H4 (cell line): ENCODE measurements around the gene KRTAP1-1. TPM values are rescaled to one million over a fixed set of nuclear protein-coding genes. Genes with fewer than 3 reads are reported as not detected.
"Not testable (repeated sequence)": the region's sequence is repeated elsewhere in the genome, so short reads cannot be mapped to it uniquely, and the experiment has no call there.

ENCODE experiments used
- DNase-seq: peaks from one replicate; pipeline ENCODE4 v3.0.0-alpha.2; 2015; ENCODE audit warnings: low spot score
- total RNA-seq: library from RNA; depleted of rRNA; stranded (reverse); fragments of >200 nt; shearing (Covaris generic); gene quantifications from 2 replicates; pipeline ENCODE4 v1.2.3, GENCODE V29; 2014; rRNA removed

The KRTAP1-1 gene
- total RNA-seq, 1 experiment from 2014 or later = not detected

DNA sequence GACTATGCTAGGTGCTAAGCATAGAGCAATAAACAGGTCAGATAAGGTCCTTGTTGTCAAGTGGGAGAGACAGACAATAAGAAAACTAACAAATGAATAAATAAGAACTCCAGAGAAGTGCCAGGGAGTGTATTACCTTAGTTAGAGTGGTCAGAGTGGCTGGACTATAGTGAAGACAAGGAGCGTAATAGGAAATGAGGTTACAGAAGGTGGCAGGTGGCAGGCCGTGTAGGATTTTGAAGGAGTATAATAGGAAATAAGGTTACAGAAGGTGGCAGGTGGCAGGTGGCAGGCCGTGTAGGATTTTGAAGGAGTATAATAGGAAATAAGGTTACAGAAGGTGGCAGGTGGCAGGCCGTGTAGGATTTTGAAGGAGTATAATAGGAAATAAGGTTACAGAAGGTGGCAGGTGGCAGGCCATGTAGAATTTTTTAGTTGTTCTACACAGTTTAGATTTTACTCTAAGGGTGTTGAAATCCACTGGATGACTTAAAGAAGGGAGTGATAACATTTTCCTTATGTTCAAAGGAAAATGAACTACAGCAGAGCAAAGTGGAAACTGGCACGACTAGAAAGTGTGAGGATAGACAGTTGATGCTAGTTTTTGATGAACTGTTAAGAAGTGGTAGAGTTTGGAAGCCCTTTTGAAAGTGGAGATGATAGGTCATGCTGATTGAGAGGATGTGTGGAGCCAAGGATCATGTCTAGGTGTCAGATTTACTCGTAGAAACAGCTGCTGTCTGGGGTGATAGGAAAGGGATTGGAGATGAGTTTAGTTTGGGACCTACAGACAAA, 28.7 kb downstream of the KRTAP1-1 start:
- no peak for DNase-seq

DNA sequence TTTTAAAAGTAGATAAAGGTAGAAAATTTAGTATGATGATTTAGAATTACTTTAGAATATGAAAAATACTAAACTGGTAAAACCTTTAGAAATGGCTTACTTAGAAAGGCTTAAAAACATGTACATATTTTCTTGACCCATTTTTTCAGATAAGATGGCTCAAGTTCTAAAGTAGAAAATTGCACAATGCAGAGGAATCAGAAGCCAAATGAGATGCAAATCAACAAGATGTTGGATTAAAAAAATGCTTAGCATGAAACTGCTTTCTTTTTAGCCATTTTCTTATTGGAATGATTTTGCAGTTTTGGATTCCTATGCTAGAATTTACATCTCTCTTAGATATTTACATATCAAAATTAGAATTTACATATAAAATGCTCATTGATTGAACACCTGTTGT, 30.8 kb downstream of the KRTAP1-1 start:
- DNase-seq = no peak

DNA sequence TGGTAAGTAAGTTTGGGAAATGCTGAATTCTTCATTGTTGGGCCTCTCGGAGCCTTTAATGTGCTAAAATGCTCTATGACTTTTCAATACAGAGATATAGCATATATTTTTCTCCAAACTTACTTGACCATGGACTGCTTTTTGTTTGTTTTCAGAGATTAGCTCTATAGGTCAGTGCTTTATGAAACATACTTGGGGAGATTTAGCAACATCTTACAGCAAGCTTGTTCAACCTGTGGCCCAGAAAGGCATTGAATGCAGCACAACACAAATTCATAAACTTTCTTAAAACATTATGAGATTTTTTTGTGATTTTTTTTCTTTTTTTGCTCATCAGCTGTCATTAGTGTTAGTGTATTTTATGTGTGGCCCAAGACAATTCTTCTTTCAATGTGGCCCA, 31.3 kb downstream of the KRTAP1-1 start:
- DNase-seq = no peak

DNA sequence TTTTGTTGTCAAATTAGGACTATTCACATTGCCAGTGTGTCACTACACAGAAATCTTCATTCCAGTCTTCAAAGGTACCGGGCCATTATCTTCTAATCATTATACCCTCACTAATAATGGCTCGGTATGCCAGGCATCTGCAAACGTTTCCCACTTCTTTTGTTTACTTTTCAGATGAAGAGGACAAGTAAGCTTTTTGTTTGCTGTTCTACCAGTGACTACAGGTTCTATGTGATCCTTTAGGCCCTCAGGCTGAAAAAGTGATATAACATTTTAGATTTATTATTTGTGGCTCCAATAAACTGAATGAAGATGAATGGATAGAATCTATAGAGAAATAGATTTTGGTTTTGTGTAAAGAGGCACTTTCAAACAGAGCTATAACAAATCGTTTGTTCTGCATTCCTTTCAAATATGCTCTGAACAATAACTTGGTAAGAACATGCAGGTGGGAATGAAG, 31.9 kb downstream of the KRTAP1-1 start:
- DNase-seq = no peak

DNA sequence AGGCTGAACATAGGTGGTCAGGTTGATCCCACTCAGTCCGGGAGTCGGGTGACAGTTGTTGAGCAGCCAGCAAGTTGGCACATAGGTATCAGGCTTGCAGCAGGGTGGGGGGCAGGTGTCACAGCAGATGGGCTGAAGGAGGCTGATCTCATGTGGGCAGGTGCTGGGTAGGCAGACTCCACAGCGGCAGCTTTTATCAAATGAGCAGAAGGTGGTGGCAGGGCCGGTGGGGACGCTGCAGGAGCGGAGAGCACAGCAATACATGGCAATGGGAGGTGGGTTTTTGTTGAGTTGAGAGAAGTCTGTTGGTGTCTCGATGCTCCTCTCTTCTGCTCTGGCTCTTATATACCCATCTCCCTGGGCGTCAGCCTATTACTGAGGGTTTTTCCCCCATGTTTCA, 32.4 kb downstream of the KRTAP1-1 start, which contains the start of gene KRTAP3-1:
KRTAP3-1 (minus strand) TSS at position 318 of the 400 bp plus-strand sequence; CDS start at position 264, 54 bp downstream.
- DNase-seq = no peak

DNA sequence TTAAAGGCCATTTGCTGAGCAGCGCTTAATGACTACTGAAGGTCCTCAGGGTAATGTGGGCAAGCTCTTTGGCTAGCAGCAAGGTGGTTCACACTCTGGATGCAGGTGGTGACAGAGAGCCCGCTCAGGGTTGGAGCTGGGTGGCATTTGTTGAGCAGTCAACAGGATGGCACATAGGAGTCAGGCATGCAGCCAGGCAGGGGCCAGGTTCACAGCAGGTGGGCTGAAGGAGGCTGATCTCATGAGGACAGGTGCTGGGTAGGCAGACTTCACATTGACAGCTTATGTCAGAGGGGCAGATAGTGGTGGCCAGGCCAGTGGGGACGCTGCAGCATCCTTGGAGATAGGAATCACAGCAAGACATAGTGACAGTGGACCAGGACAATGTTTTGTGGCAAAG, 36.9 kb downstream of the KRTAP1-1 start:
- DNase-seq = no peak

DNA sequence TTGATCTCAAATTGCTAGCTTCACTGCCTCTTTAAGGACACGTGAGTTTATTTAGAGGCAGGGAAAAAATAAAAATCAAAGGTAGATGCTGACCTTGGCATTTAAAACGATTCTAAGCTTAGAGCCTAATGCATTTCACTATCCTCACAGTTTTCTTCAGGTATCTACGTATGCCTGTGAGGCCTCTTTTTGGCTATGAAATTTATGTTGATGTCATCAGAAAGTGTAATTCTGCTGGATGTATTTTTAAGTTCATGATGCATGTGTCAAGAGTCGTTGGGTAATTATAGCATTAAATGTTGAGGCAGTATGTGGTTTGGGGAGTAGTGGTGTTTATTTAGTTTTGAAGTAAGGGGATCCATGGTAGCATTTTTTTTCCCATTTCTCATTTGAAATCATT, 37.3 kb downstream of the KRTAP1-1 start:
- DNase-seq = no peak

DNA sequence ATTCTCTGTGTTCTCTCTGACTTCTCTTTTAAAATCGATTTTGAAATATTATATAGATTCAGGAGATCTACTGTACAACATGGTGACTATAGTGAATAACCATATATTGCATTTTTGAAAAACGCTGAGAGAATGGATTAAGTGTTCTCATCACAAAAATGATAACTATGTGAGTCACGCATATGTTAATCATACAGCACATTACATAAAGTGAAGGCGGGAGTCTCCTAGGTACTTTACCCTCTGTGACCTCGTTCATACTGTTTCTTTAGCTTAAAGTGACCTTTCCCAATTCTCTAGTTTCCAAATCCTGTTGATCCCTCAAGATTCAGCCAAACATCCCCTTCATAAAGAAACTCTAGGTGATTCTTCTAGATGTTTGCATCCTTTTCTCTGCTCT, 38.4 kb downstream of the KRTAP1-1 start:
- no peak for DNase-seq

DNA sequence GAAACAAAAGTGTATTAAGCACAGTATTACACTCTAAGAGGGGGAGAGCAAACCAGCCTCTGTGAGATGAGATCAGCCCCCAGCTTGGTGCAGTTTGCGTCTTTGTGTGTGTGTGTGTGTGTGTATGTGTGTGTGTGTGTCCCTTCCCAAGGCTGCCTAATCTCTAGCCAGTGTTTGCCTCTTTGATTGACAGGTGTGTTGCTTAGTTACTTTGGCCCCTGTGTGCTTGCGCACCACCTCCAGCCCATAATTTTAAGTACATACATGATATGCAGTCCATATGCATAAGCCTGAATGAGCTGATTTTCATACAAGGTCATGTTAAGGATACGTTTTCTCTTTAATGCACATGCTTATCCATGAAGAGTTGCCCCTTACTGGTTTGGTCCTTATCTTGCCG, 39.5 kb downstream of the KRTAP1-1 start:
- no peak for DNase-seq

DNA sequence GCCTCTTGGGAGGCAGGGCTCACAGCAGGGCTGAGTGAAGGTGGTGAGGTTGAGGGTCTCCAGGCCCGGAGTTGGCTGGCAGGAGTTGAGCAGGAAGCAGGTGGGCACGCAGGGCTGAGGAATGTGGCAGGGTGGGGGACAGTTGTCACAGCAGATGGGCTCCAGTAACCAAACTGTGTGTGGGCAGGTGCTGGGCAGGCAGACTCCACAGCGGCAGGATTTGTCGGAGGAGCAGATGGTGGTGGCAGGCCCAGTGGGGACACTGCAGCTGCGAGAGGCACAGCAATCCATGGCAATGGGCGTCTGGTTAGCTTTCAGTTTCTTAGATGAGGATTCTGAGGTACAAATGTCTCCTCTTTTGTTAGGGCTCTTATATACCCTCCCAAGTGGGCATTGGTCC, 41.7 kb downstream of the KRTAP1-1 start, which contains the start of gene KRTAP3-2:
KRTAP3-2 (minus strand) TSS at position 344 of the 400 bp plus-strand sequence; CDS start at position 291, 53 bp downstream.
- DNase-seq = not testable (repeated sequence)

DNA sequence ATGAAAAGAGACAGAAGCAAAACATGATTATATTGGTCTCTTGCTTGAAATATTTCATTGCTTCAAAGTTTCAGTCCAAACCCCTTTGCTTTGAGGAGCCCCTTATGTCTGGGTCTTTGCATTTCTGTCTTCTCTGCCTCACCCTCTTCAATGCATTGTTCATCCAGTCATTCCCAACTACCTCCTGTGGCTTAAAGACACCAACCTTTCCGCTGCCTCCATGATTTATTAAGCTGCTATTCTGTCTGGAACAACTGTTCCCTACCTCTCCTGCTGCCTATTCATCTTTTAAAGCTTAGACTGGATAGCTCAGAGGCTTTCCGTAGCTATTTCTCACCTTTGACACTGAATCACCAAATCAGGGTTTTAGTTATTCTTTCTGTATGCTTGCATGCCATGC, 43.9 kb downstream of the KRTAP1-1 start:
- DNase-seq = no peak

DNA sequence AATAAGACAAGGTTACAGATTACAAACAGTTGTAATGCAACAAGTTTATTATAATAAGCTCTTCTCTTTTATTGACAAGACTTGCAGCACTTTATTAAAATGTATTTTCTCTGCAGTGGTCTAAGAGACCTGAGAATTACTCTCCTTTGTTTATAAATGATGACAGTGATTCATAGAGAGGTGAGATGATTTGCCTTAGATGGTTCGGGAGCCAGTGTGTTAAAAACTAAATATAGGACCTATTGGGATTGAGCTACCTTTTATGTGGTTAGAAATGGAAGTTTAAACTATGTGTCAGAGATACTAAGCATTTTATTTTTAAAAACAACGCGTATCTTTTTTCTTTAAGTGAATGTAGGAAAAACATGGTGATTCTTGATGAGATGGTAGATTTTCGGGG, 44.4 kb downstream of the KRTAP1-1 start:
- DNase-seq = no peak

DNA sequence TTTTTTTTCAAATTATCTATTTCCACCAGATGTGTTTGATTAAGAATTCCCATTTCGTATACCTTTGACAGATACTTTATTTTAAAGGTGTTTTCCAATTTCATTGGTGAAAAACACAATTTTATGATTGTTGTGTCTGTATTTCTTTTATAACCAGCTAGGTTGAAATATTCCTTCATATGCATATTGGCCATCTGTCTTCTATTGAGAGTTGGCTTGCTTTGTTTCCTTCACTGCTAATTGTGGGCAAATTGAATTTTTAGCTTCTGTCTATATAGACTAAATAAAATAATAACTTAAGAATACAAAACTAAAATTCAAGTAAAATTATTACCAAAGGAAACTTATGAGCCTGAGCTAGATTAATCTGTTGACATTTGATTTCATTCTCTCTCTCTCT, 46.1 kb downstream of the KRTAP1-1 start:
- DNase-seq = no peak

DNA sequence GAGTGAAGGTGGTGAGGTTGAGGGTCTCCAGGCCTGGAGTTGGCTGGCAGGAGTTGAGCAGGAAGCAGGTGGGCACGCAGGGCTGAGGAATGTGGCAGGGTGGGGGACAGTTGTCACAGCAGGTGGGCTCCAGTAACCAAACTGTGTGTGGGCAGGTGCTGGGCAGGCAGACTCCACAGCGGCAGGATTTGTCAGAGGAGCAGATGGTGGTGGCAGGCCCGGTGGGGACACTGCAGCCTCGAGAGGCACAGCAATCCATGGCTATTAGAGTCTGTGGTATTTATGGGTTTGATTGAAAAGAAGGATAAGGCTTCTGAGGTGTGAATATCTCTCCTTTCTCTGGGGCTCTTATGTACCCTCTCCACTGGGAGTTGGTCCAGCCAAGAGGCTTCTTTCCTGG, 47.4 kb downstream of the KRTAP1-1 start, which contains the start of gene KRTAP3-3:
KRTAP3-3 (minus strand) TSS at position 326 of the 400 bp plus-strand sequence; CDS start at position 259, 67 bp downstream.
- DNase-seq = no peak

DNA sequence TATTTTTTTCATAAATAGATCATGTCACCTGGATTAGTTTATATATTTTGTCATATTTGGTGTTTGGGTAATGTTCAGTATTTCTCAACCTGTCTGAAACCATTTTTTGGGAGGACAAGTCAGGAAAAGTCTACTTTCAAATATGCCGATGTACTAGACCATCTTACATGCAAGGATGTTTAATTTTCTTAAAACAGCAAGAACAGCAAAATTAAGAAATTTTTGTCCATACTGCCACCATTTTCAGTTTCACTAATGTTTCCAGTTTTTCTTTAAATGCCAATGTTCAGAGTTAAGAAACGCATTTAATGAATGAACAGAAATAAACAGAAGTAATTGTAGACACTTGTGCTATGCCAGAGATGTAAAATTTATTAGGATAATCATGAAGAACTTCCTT, 48.2 kb downstream of the KRTAP1-1 start:
- DNase-seq = no peak

DNA sequence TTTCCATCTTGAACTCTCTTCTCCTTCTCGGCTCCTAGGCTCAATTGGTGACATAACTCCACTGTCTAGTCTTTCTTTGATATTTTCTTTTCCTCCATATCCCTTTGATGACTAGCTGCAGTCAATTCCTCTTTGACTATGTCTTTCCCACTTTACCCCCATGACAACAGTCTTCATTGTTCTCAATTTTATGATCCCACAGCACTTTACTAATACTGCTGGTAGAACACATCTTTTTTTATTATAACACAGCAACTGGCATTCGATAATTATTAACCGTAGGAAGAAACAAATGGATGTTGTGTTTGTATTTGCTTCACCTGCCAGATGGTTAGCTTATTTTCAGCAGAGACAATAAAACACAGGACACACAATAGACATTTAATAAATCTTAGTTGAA, 48.6 kb downstream of the KRTAP1-1 start:
- DNase-seq = no peak

Other genes starting within 250 kb of the KRTAP1-1 start
- not detected in 2 replicates for gene KRT28, start 241.5 kb downstream of the KRTAP1-1 start, total RNA-seq
- gene KRT10, start 218.8 kb downstream of the KRTAP1-1 start, total RNA-seq = 45.0 and 61.1 TPM in 2 replicates
- gene KRT12, start 174.2 kb downstream of the KRTAP1-1 start, total RNA-seq = not detected in 2 replicates
- gene KRT20, start 156.2 kb downstream of the KRTAP1-1 start, total RNA-seq = not detected in 2 replicates
- gene KRT23, start 103.8 kb downstream of the KRTAP1-1 start, total RNA-seq = not detected in 2 replicates
- 0.18 TPM in 1 of 2 replicates, not detected in the other for gene KRT39, start 74.5 kb downstream of the KRTAP1-1 start, total RNA-seq
- gene KRT40, start 57.1 kb downstream of the KRTAP1-1 start, total RNA-seq = not detected in 2 replicates
- gene KRTAP3-3, start 47.3 kb downstream of the KRTAP1-1 start, total RNA-seq = not detected in 2 replicates
- gene KRTAP3-2, start 41.5 kb downstream of the KRTAP1-1 start, total RNA-seq = not detected in 2 replicates
- gene KRTAP3-1, start 32.3 kb downstream of the KRTAP1-1 start, total RNA-seq = not detected in 2 replicates
- gene KRTAP1-5, start 14.2 kb downstream of the KRTAP1-1 start, total RNA-seq = 0.27 TPM in 1 of 2 replicates, not detected in the other
- not detected in 2 replicates for gene KRTAP1-4, start 11.3 kb downstream of the KRTAP1-1 start, total RNA-seq
- not detected in 2 replicates for gene KRTAP1-3, start 6.6 kb downstream of the KRTAP1-1 start, total RNA-seq
- not detected in 2 replicates for gene KRTAP2-1, start 5.9 kb upstream of the KRTAP1-1 start, total RNA-seq
- gene KRTAP2-2, start 13.8 kb upstream of the KRTAP1-1 start, total RNA-seq = not detected in 2 replicates
- gene KRTAP2-3, start 18.7 kb upstream of the KRTAP1-1 start, total RNA-seq = 0.21 TPM in 1 of 2 replicates, not detected in the other
- gene KRTAP2-4, start 24.4 kb upstream of the KRTAP1-1 start, total RNA-seq = not detected in 2 replicates
- not detected in 2 replicates for gene KRTAP4-7, start 42.7 kb upstream of the KRTAP1-1 start, total RNA-seq
- not detected in 2 replicates for gene KRTAP4-8, start 56.7 kb upstream of the KRTAP1-1 start, total RNA-seq
- not detected in 2 replicates for gene KRTAP4-16, start 60.8 kb upstream of the KRTAP1-1 start, total RNA-seq
- gene KRTAP4-9, start 63.9 kb upstream of the KRTAP1-1 start, total RNA-seq = not detected in 2 replicates
- gene KRTAP4-11, start 76.9 kb upstream of the KRTAP1-1 start, total RNA-seq = not detected in 2 replicates
- gene KRTAP4-12, start 82.7 kb upstream of the KRTAP1-1 start, total RNA-seq = not detected in 2 replicates
- gene KRTAP4-6, start 99.1 kb upstream of the KRTAP1-1 start, total RNA-seq = not detected in 2 replicates
- not detected in 2 replicates for gene KRTAP4-5, start 108.4 kb upstream of the KRTAP1-1 start, total RNA-seq
- not detected in 2 replicates for gene KRTAP4-4, start 119.3 kb upstream of the KRTAP1-1 start, total RNA-seq
- not detected in 2 replicates for gene KRTAP4-3, start 126.8 kb upstream of the KRTAP1-1 start, total RNA-seq
- gene KRTAP4-2, start 136.8 kb upstream of the KRTAP1-1 start, total RNA-seq = not detected in 2 replicates
- gene KRTAP4-1, start 143.5 kb upstream of the KRTAP1-1 start, total RNA-seq = not detected in 2 replicates
- gene KRTAP9-1, start 148.4 kb upstream of the KRTAP1-1 start, total RNA-seq = not detected in 2 replicates
- gene KRTAP9-2, start 185.2 kb upstream of the KRTAP1-1 start, total RNA-seq = not detected in 2 replicates
- gene KRTAP9-3, start 191.0 kb upstream of the KRTAP1-1 start, total RNA-seq = not detected in 2 replicates
- gene KRTAP9-8, start 196.5 kb upstream of the KRTAP1-1 start, total RNA-seq = not detected in 2 replicates
- not detected in 2 replicates for gene KRTAP9-4, start 208.2 kb upstream of the KRTAP1-1 start, total RNA-seq
- gene KRTAP9-9, start 213.9 kb upstream of the KRTAP1-1 start, total RNA-seq = not detected in 2 replicates
- not detected in 2 replicates for gene KRTAP9-6, start 223.9 kb upstream of the KRTAP1-1 start, total RNA-seq
- gene KRTAP9-7, start 234.2 kb upstream of the KRTAP1-1 start, total RNA-seq = not detected in 2 replicates